ENCODE data around the gene RTL10. TPM values are rescaled to one million over a fixed set of nuclear protein-coding genes. Genes with fewer than 3 reads are reported as not detected.

RTL10 gene
- 16.8 TPM for total RNA-seq

GRCh38 chr22:19854778-19855503 lies at the start of gene RTL10, which contains the start of gene GNB1L:
Gene RTL10, minus strand, starts transcription at chr22:19854874. Its CDS starts 2,613 bp downstream, at chr22:19852261.
Gene GNB1L, minus strand, starts transcription at chr22:19854874. Its CDS starts 33,519 bp downstream, at chr22:19821355.

Other genes starting within 250 kb of the RTL10 start
- 39.4 TPM for gene SEPTIN5, start 140.4 kb downstream of the RTL10 start, total RNA-seq
- 16.9 TPM for gene GP1BB, start 131.3 kb downstream of the RTL10 start, total RNA-seq
- 3.9 TPM for gene TBX1, start 94.1 kb downstream of the RTL10 start, total RNA-seq
- 8.0 TPM for gene GNB1L, start within 50 bp of the RTL10 start, total RNA-seq
- 136 TPM for gene COMT, start 86.9 kb upstream of the RTL10 start, total RNA-seq
- gene TXNRD2, start 86.9 kb upstream of the RTL10 start, total RNA-seq = 21.5 TPM
- gene ARVCF, start 161.9 kb upstream of the RTL10 start, total RNA-seq = 63.2 TPM
- gene TANGO2, start 166.2 kb upstream of the RTL10 start, total RNA-seq = 25.1 TPM
- 26.6 TPM for gene DGCR8, start 225.4 kb upstream of the RTL10 start, total RNA-seq